ENCODE data around the gene DLG2. TPM values are rescaled to one million over a fixed set of nuclear protein-coding genes. Genes with fewer than 3 reads are reported as not detected.

DLG2 gene
- total and polyA plus RNA-seq, 2 of the 4 experiments (the other 2 are of a cell fraction) = 0.31 to 0.36 TPM

GRCh38 chr11:84536456-84536855 lies 1090.7 kb downstream of the DLG2 start:
- dilution Hi-C loops (cut with HindIII; ENCODE audit: low sequenced_read_pairs, unreplicated experiment) = no loop called here
- H3K4ac ChIP-seq (ENCODE audit: low read depth, low read length) = no peak overlapping the region
- no peak for TF ChIP-seq MXI1 (IDR thresholded peaks at IDR 0.05; ENCODE audit: borderline replicate concordance, low read depth, low read length)
- TF ChIP-seq NFE2L2 (IDR thresholded peaks at IDR 0.05; ENCODE audit: low read depth, low read length) = no peak
- no peak for TF ChIP-seq MAFK (IDR thresholded peaks at IDR 0.05; ENCODE audit: low read depth, low read length)
- TF ChIP-seq RCOR1 (IDR thresholded peaks at IDR 0.05; ENCODE audit: insufficient replicate concordance, low read length) = no peak
- no peak for TF ChIP-seq USF2 (IDR thresholded peaks at IDR 0.05; ENCODE audit: low read depth, low read length)
- TF ChIP-seq BHLHE40 (IDR thresholded peaks at IDR 0.05; ENCODE audit: low read depth, low read length) = no peak
- no peak for TF ChIP-seq POLR2A (IDR thresholded peaks at IDR 0.05; ENCODE audit: low read depth, low read length)
- TF ChIP-seq SMC3 (IDR thresholded peaks at IDR 0.05; ENCODE audit: low read depth, low read length) = no peak
- no peak for TF ChIP-seq MAZ (IDR thresholded peaks at IDR 0.05; ENCODE audit: borderline replicate concordance, low read depth, low read length)
- TF ChIP-seq CEBPB (IDR thresholded peaks at IDR 0.05; ENCODE audit: low read depth, low read length) = no peak
- TF ChIP-seq CHD1 (IDR thresholded peaks at IDR 0.05; ENCODE audit: low read depth, low read length) = no peak
- TF ChIP-seq CTCF (conservative IDR thresholded peaks at IDR 0.05; ENCODE audit: low read depth, low read length) = no peak
- no peak for TF ChIP-seq RAD21 (IDR thresholded peaks at IDR 0.05; ENCODE audit: low read length)
- no peak for TF ChIP-seq FOS (IDR thresholded peaks at IDR 0.05; ENCODE audit: low read depth, low read length)
- no peak for TF ChIP-seq RFX5 (IDR thresholded peaks at IDR 0.05; ENCODE audit: low read depth, low read length)
- no peak for TF ChIP-seq ELK1 (IDR thresholded peaks at IDR 0.05; ENCODE audit: borderline replicate concordance, low read depth, low read length)
- H3K27me3 ChIP-seq (ENCODE audit: control insufficient read depth, insufficient read depth, low read length) = no peaks in the 10 kb centered on the region
- H3K9me1 ChIP-seq (ENCODE audit: insufficient read depth, low read length) = no peaks in the 10 kb centered on the region
- no peak overlapping the region for H4K5ac ChIP-seq (ENCODE audit: low read depth, low read length)
- ATAC-seq (ENCODE audit: low read depth) = no peak
- no peak overlapping the region for H3K18ac ChIP-seq (ENCODE audit: low read depth, low read length)
- no peak overlapping the region for H3K14ac ChIP-seq (replicated peaks; ENCODE audit: low read depth, low read length)
- H3K9me3 ChIP-seq (ENCODE audit: control insufficient read depth, insufficient read depth, low read length) = no peaks in the 10 kb centered on the region
- H2AFZ ChIP-seq (replicated peaks; ENCODE audit: low read length, poor library complexity) = no peak overlapping the region
- H2BK20ac ChIP-seq (ENCODE audit: low read depth, low read length) = no peak overlapping the region
- no peak overlapping the region for H2BK15ac ChIP-seq (ENCODE audit: low read depth, low read length)
- H2BK5ac ChIP-seq (ENCODE audit: low read depth, low read length, poor library complexity, severe bottlenecking) = no peak overlapping the region
- H2BK120ac ChIP-seq (ENCODE audit: low read depth, low read length) = no peak overlapping the region
- H2AK9ac ChIP-seq (replicated peaks; ENCODE audit: low read depth, low read length, poor library complexity) = no peak overlapping the region
- H3K9ac ChIP-seq (ENCODE audit: low read depth, low read length) = no peak overlapping the region
- H4K20me1 ChIP-seq (ENCODE audit: insufficient read depth, low read length) = no peaks in the 10 kb centered on the region
- H3K4me1 ChIP-seq (ENCODE audit: control insufficient read depth, insufficient read depth, low read length) = no peaks in the 10 kb centered on the region
- no peak for DNase-seq
- no peak overlapping the region for H3K4me2 ChIP-seq (ENCODE audit: low read depth, low read length)
- no CpG with 5 or more reads among the region's 3 CpGs for WGBS, 2 experiments (ENCODE audit: extremely low coverage in 2 of 2, insufficient read length in 1 of 2)
- ChIA-PET CTCF (no interaction called here), POLR2A (ENCODE audit: unreplicated experiment) (no interaction called here)
- no peak overlapping the region for H3K4me3 ChIP-seq (ENCODE audit: insufficient read depth, low read depth, low read length)
- H3K23ac ChIP-seq (ENCODE audit: low read depth, low read length) = no peak overlapping the region
- no peak overlapping the region for H3K27ac ChIP-seq (ENCODE audit: insufficient read depth, low read length)
- H2AK5ac ChIP-seq (ENCODE audit: low read depth, low read length) = no peak overlapping the region
- H4K91ac ChIP-seq (ENCODE audit: insufficient read depth, low read depth, low read length) = no peak overlapping the region
- no TSS peak for BruUV-seq (replicated peaks)
- in situ Hi-C loops (cut with MboI; ENCODE audit: low sequenced_read_pairs) = no loop called here
- intact Hi-C loops (cut with micrococcal nuclease) = no loop called here
- H4K8ac ChIP-seq (ENCODE audit: low read depth in 2 of 2, low read length in 2 of 2) = no peak overlapping the region
- no peak overlapping the region for H3K56ac ChIP-seq (ENCODE audit: extremely low read depth, insufficient read depth, low read length)
- H3K36me3 ChIP-seq (ENCODE audit: control insufficient read depth, insufficient read depth, low read length) = no peaks in the 10 kb centered on the region
- no peaks in the 10 kb centered on the region for H3K79me1 ChIP-seq (ENCODE audit: low read depth in 1 of 2, low read length in 2 of 2)

Data from IMR-90 (cell line).